HepG2 (cell line): Measurements from ENCODE around the gene MAGI1. TPM values are rescaled to one million over a fixed set of nuclear protein-coding genes. Genes with fewer than 3 reads are reported as not detected.
A peak's percentile ranks its signal among the peaks of the same experiment; 100 is the strongest.

ENCODE experiments used
- ATAC-seq: fragments of 200-7000 bp; cut with Tn5 transposase; 3 replicates; pipeline ENCODE4 v1.9.1; 2020; ENCODE audit warnings: mild to moderate bottlenecking, moderate library complexity
- BruUV-seq: library from RNA; stranded (reverse); fragments of 400-500 nt; replicated peaks from 2 replicates; lab custom pipeline; 2021; lab: Mats Ljungman, UMichigan
- CTCF ChIA-PET: fragments of 300-600 bp; formaldehyde crosslinking; extraction: SDS; loops from one replicate; lab custom pipeline; 2021; ENCODE audit warnings: low total read pairs, inconsistent platforms, low intra/inter-chr PET ratio; lab: Yijun Ruan, JAX
- POLR2A ChIA-PET: fragments of 350-600 bp; sonication (Branson Sonifier 250); formaldehyde crosslinking; loops from one replicate; lab custom pipeline; 2020; ENCODE audit warnings: antibody characterized with exemption, inconsistent platforms; lab: Yijun Ruan, JAX
- DNase-seq: peaks from one replicate; pipeline ENCODE4 v3.0.0-alpha.2; 2015; ENCODE audit warnings: low spot score
- FAIRE-seq: peaks from 3 replicates; lab custom pipeline; 2011; peaks lifted over from hg19 to GRCh38; lab: Jason Lieb, UNC
- H2AFZ ChIP-seq: one replicate; pipeline ENCODE4 v1.6.1; 2011; ENCODE audit warnings: low read length, inconsistent platforms
- H3K27ac ChIP-seq: fragments of 300-600 bp; 3 replicates; pipeline ENCODE4 v1.8.0; 2011; ENCODE audit warnings: mixed run types, mild to moderate bottlenecking, mixed read lengths, low read length, inconsistent platforms; ENCODE audit not compliant: insufficient read depth; ENCODE audit errors: extremely low read length
- H3K27me3 ChIP-seq, 2 experiments: fragments of 200-600 bp in 1 of 2; 2 replicates in 1 of 2; 3 replicates in 1 of 2; pipeline versions ENCODE4 v1.6.0 to v1.8.0; 2011; ENCODE audit warnings: low read length in 2 of 2, mild to moderate bottlenecking in 2 of 2, moderate library complexity in 2 of 2, inconsistent platforms in 1 of 2; ENCODE audit not compliant: insufficient read depth in 2 of 2, control insufficient read depth in 1 of 2
- H3K36me3 ChIP-seq, 2 experiments: fragments of 200-600 bp in 1 of 2; replicated peaks in 1 of 2; 2 replicates in 1 of 2; 3 replicates in 1 of 2; pipeline versions ENCODE4 v1.5.1 to v1.8.0; 2011; ENCODE audit warnings: low read length in 2 of 2, inconsistent platforms in 1 of 2; ENCODE audit not compliant: insufficient read depth in 2 of 2, control insufficient read depth in 1 of 2
- H3K4me1 ChIP-seq: 2 replicates; pipeline ENCODE4 v1.5.1; 2012; ENCODE audit warnings: low read length, inconsistent platforms; ENCODE audit not compliant: insufficient read depth
- H3K4me2 ChIP-seq: 2 replicates; pipeline ENCODE4 v1.6.0; 2011; ENCODE audit warnings: low read depth, low read length, inconsistent platforms
- H3K4me3 ChIP-seq, 3 experiments: fragments of 200-600 bp in 1 of 3; sonication (generic), shearing (Covaris generic) in 1 of 3; replicated peaks in 1 of 3; 2 replicates each; pipeline ENCODE4 v1.5.1; 2011 to 2016; ENCODE audit warnings: low read length in 3 of 3, inconsistent platforms in 2 of 3, low read depth in 2 of 3, mild to moderate bottlenecking in 2 of 3, control low read depth in 1 of 3, mixed read lengths in 1 of 3; ENCODE audit not compliant: insufficient read depth in 1 of 3
- H3K79me2 ChIP-seq: one replicate; pipeline ENCODE4 v1.6.1; 2011; ENCODE audit warnings: low read length, inconsistent platforms; ENCODE audit not compliant: insufficient read depth
- H3K9ac ChIP-seq: 2 replicates; pipeline ENCODE4 v1.6.0; 2011; ENCODE audit warnings: mild to moderate bottlenecking, low read depth, low read length, inconsistent platforms; ENCODE audit not compliant: insufficient read depth
- H3K9me3 ChIP-seq: 2 replicates; pipeline ENCODE4 v1.5.1; 2012; ENCODE audit warnings: mild to moderate bottlenecking, low read length
- H4K20me1 ChIP-seq: 2 replicates; pipeline ENCODE4 v1.6.0; 2011; ENCODE audit warnings: inconsistent platforms, mild to moderate bottlenecking, low read length, moderate library complexity; ENCODE audit not compliant: insufficient read depth
- ELF3 ChIP-seq: IDR thresholded peaks from 2 replicates; pipeline ENCODE4 v1.6.1; 2016; ENCODE audit warnings: missing genetic modification reagents, missing compliant biosample characterization
- GPN1 ChIP-seq: sonication (generic); formaldehyde crosslinking; IDR thresholded peaks from 2 replicates; pipeline ENCODE4 v1.5.1; 2020; ENCODE audit warnings: missing genetic modification reagents, borderline replicate concordance
- NCOR1 ChIP-seq: fragments of 200-600 bp; sonication (generic); IDR thresholded peaks from 2 replicates; pipeline ENCODE4 v1.7.0; 2017; ENCODE audit warnings: antibody characterized with exemption, low read length, borderline replicate concordance
- RERE ChIP-seq: IDR thresholded peaks from 2 replicates; pipeline ENCODE4 v1.6.1; 2016; ENCODE audit warnings: low read depth, missing genetic modification reagents, missing compliant biosample characterization
- SSRP1 ChIP-seq: IDR thresholded peaks from 2 replicates; pipeline ENCODE4 v1.6.1; 2016; ENCODE audit warnings: control low read depth
- ZBTB46 ChIP-seq: sonication (generic); formaldehyde crosslinking; IDR thresholded peaks from 2 replicates; pipeline ENCODE4 v1.4.0; 2020; ENCODE audit warnings: mild to moderate bottlenecking, missing genetic modification reagents, borderline replicate concordance
- ZNF121 ChIP-seq: sonication (generic); formaldehyde crosslinking; IDR thresholded peaks from 2 replicates; pipeline ENCODE4 v1.5.0; 2020; ENCODE audit warnings: mild to moderate bottlenecking, missing genetic modification reagents
- ZNF235 ChIP-seq: sonication (generic); formaldehyde crosslinking; IDR thresholded peaks from 2 replicates; pipeline ENCODE4 v1.8.1; 2023; ENCODE audit warnings: mild to moderate bottlenecking, missing genetic modification reagents, borderline replicate concordance
- ZNF329 ChIP-seq: sonication (generic); formaldehyde crosslinking; IDR thresholded peaks from 2 replicates; pipeline ENCODE4 v1.9.0; 2021; ENCODE audit warnings: low read depth, mild to moderate bottlenecking, missing genetic modification reagents
- WGBS: methylation state at CpG from one replicate; pipeline ENCODE4 v1.1.6; 2017; ENCODE audit warnings: low lambda C conversion rate; 5-methylcytosine and 5-hydroxymethylcytosine counted together
- in situ Hi-C: cut with HindIII; loops from 2 replicates; pipeline ENCODE4 v1.10.0; 2017; ENCODE audit warnings: low pct_unique_long_range_greater_than_20kb; ENCODE audit not compliant: extremely low pct_ligation_motif_present
- intact Hi-C: fragments of 100-400 bp; cut with micrococcal nuclease; formaldehyde crosslinking; loops from one replicate; pipeline ENCODE4 v1.10.0; 2022; ENCODE audit not compliant: unreplicated experiment
- polyA plus RNA-seq, 8 experiments: library from polyadenylated mRNA; depleted of rRNA in 3 of 8; stranded (reverse) in 7 of 8; unstranded in 1 of 8; fragments of >200 nt; fragmentation: Illumina TruSeq in 4 of 8; extraction: Trizol in 4 of 8; gene quantifications; 2 replicates each; pipeline versions ENCODE4 v1.2.1 to v1.2.3, GENCODE V29; 2011 to 2016; ENCODE audit warnings: low read depth in 4 of 8, missing spikeins in 1 of 8, mixed read lengths in 1 of 8; ENCODE audit not compliant: insufficient read depth in 1 of 8
- total RNA-seq, 5 experiments: library from RNA; depleted of rRNA; stranded (reverse); fragments of >200 nt; fragmentation: Illumina TruSeq; extraction: Trizol; gene quantifications; 2 replicates each; pipeline ENCODE4 v1.2.3, GENCODE V29; 2016; ENCODE audit warnings: low read depth in 1 of 5

The MAGI1 gene
- total and polyA plus RNA-seq, 2 of the 13 experiments (the other 11 are each of a cell fraction or from before 2014, with no cell fraction given), result 22.2 to 26.0 TPM

GRCh38 chr3:65560133-65560532 lies 478.6 kb downstream of the MAGI1 start (continued):
- TF ChIP-seq SSRP1, result no peak
- TF ChIP-seq ZNF235 (CRISPR knock-in tag), result no peak
- TF ChIP-seq ZNF329 (CRISPR knock-in tag), result no peak
- TF ChIP-seq ZBTB46 (CRISPR knock-in tag), result no peak
- no peak for TF ChIP-seq ELF3 (CRISPR knock-in tag)
- no peak for TF ChIP-seq NCOR1
- TF ChIP-seq, all 625 proteins: peak for 0

GRCh38 chr3:65559643-65560042 lies 479.1 kb downstream of the MAGI1 start:
- no peak overlapping the region for H3K9ac ChIP-seq
- FAIRE-seq, result no peak
- no peaks in the 10 kb centered on the region for H3K9me3 ChIP-seq
- CTCF ChIA-PET, result no interaction called here
- BruUV-seq, result no TSS peak
- H3K79me2 ChIP-seq, result no peaks in the 10 kb centered on the region
- no peak overlapping the region for H3K4me2 ChIP-seq
- 97% methylated on average over 10 of the region's 10 CpGs for WGBS
- H3K36me3 ChIP-seq, result no peaks in the 10 kb centered on the region
- H3K27ac ChIP-seq, result no peak overlapping the region
- no peak for ATAC-seq
- TF ChIP-seq GPN1 (CRISPR knock-in tag) (no peak), ZNF121 (CRISPR knock-in tag) (peak; percentile 81), RERE (no peak)
- TF ChIP-seq, all 625 proteins: peak for 1
- DNase-seq, result no peak
- H3K4me1 ChIP-seq, result peaks cover 12% of the 10 kb centered on the region
- no peak overlapping the region for H3K4me3 ChIP-seq
- H4K20me1 ChIP-seq, result peaks cover 4% of the 10 kb centered on the region; the same call in 1 of the 2 replicates
- intact Hi-C loops (no loop called here), in situ Hi-C loops (no loop called here)
- no peaks in the 10 kb centered on the region for H3K27me3 ChIP-seq
- no peak overlapping the region for H2AFZ ChIP-seq
- POLR2A ChIA-PET, result no interaction called here
